Stomach smooth muscle (tissue), 2 donors: ENCODE measurements around the gene TRPV5.

Experiments
- H3K27ac ChIP-seq: one replicate; pipeline ENCODE4 v1.7.0; 2013; ENCODE audit warnings: mild to moderate bottlenecking, low read length, inconsistent platforms
- H3K27me3 ChIP-seq, 2 donors: one replicate each; pipeline ENCODE4 v1.7.0; 2013; ENCODE audit warnings: low read length in 2 of 2; ENCODE audit not compliant: insufficient read depth in 2 of 2, control insufficient read depth in 1 of 2
- H3K36me3 ChIP-seq, 2 donors: one replicate each; pipeline ENCODE4 v1.7.0; 2013; ENCODE audit warnings: low read length in 2 of 2; ENCODE audit not compliant: control insufficient read depth in 2 of 2, insufficient read depth in 2 of 2
- H3K4me1 ChIP-seq: one replicate; pipeline ENCODE4 v1.7.0; 2013; ENCODE audit warnings: low read length; ENCODE audit not compliant: control insufficient read depth, insufficient read depth
- H3K4me3 ChIP-seq, 2 donors: one replicate each; pipeline ENCODE4 v1.7.0; 2013; ENCODE audit warnings: low read length in 2 of 2
- H3K9ac ChIP-seq, 2 donors: one replicate each; pipeline ENCODE4 v1.7.0; 2013; ENCODE audit warnings: low read length in 2 of 2, mild to moderate bottlenecking in 1 of 2
- H3K9me3 ChIP-seq, 2 donors: one replicate each; pipeline ENCODE4 v1.7.0; 2013; ENCODE audit warnings: low read length in 2 of 2; ENCODE audit not compliant: control insufficient read depth in 2 of 2
- donor health status: healthy.
- donor health status: Pancreatic carcinoma.

Gene TRPV5

GRCh38 chr7:142925413-142925812 lies 8.1 kb downstream of the TRPV5 start:
- Histone ChIP-seq H3K4me3 (no peak overlapping the region), H3K9ac (no peak overlapping the region), H3K36me3 (no peaks in the 10 kb centered on the region), H3K27me3 (no peaks in the 10 kb centered on the region), H3K9me3 (no peaks in the 10 kb centered on the region), H3K4me1 (no peaks in the 10 kb centered on the region), H3K27ac (no peak overlapping the region)

GRCh38 chr7:142923391-142923790 lies 10.2 kb downstream of the TRPV5 start:
- no peaks in the 10 kb centered on the region for H3K36me3 ChIP-seq
- no peaks in the 10 kb centered on the region for H3K4me1 ChIP-seq
- no peak overlapping the region for H3K9ac ChIP-seq
- no peaks in the 10 kb centered on the region for H3K9me3 ChIP-seq
- H3K4me3 ChIP-seq = no peak overlapping the region
- H3K27me3 ChIP-seq = no peaks in the 10 kb centered on the region
- no peak overlapping the region for H3K27ac ChIP-seq

GRCh38 chr7:142919656-142920055 lies 13.9 kb downstream of the TRPV5 start:
- Histone ChIP-seq H3K27ac (no peak overlapping the region), H3K36me3 (no peaks in the 10 kb centered on the region), H3K4me1 (no peaks in the 10 kb centered on the region), H3K4me3 (no peak overlapping the region), H3K9ac (no peak overlapping the region), H3K9me3 (no peaks in the 10 kb centered on the region), H3K27me3 (peaks cover 0 to 2% of the 10 kb centered on the region in 2 donors)

GRCh38 chr7:142918901-142919300 lies 14.6 kb downstream of the TRPV5 start:
- Histone ChIP-seq H3K9ac (no peak overlapping the region), H3K36me3 (no peaks in the 10 kb centered on the region), H3K4me1 (no peaks in the 10 kb centered on the region), H3K27ac (no peak overlapping the region), H3K27me3 (peaks cover 0 to 2% of the 10 kb centered on the region in 2 donors), H3K4me3 (no peak overlapping the region), H3K9me3 (no peaks in the 10 kb centered on the region)

- peaks cover 0 to 2% of the 10 kb centered on the region in 2 donors for H3K27me3 ChIP-seq
- no peak overlapping the region for H3K9ac ChIP-seq
- H3K27ac ChIP-seq = no peak overlapping the region
- H3K9me3 ChIP-seq = no peaks in the 10 kb centered on the region
- H3K4me1 ChIP-seq = no peaks in the 10 kb centered on the region
- H3K36me3 ChIP-seq = no peaks in the 10 kb centered on the region
- no peak overlapping the region for H3K4me3 ChIP-seq
Measured at GRCh38 chr7:142917447-142917846, 16.1 kb downstream of the TRPV5 start.

GRCh38 chr7:142916508-142916907 lies 17.0 kb downstream of the TRPV5 start:
- H3K9ac ChIP-seq = no peak overlapping the region
- H3K4me1 ChIP-seq = no peaks in the 10 kb centered on the region
- H3K27me3 ChIP-seq = peaks cover 0 to 2% of the 10 kb centered on the region in 2 donors
- no peaks in the 10 kb centered on the region for H3K36me3 ChIP-seq
- no peak overlapping the region for H3K4me3 ChIP-seq
- no peak overlapping the region for H3K27ac ChIP-seq
- H3K9me3 ChIP-seq = no peaks in the 10 kb centered on the region

GRCh38 chr7:142915315-142915714 lies 18.2 kb downstream of the TRPV5 start:
- Histone ChIP-seq H3K27ac (no peak overlapping the region), H3K4me1 (no peaks in the 10 kb centered on the region), H3K36me3 (no peaks in the 10 kb centered on the region), H3K27me3 (peaks cover 0 to 2% of the 10 kb centered on the region in 2 donors), H3K9ac (no peak overlapping the region), H3K4me3 (no peak overlapping the region), H3K9me3 (no peaks in the 10 kb centered on the region)

GRCh38 chr7:142914121-142914520 lies 19.4 kb downstream of the TRPV5 start:
- Histone ChIP-seq H3K27ac (no peak overlapping the region), H3K27me3 (peaks cover 0 to 2% of the 10 kb centered on the region in 2 donors), H3K9ac (no peak overlapping the region), H3K36me3 (no peaks in the 10 kb centered on the region), H3K4me1 (no peaks in the 10 kb centered on the region), H3K4me3 (no peak overlapping the region), H3K9me3 (no peaks in the 10 kb centered on the region)

GRCh38 chr7:142913566-142913965 lies 20.0 kb downstream of the TRPV5 start:
- Histone ChIP-seq H3K27me3 (peaks cover 0 to 2% of the 10 kb centered on the region in 2 donors), H3K4me1 (no peaks in the 10 kb centered on the region), H3K27ac (no peak overlapping the region), H3K9me3 (no peaks in the 10 kb centered on the region), H3K4me3 (no peak overlapping the region), H3K36me3 (no peaks in the 10 kb centered on the region), H3K9ac (no peak overlapping the region)

GRCh38 chr7:142913051-142913450 lies 20.5 kb downstream of the TRPV5 start:
- no peak overlapping the region for H3K27ac ChIP-seq
- no peak overlapping the region for H3K4me3 ChIP-seq
- H3K9me3 ChIP-seq = no peaks in the 10 kb centered on the region
- H3K36me3 ChIP-seq = no peaks in the 10 kb centered on the region
- peaks cover 0 to 2% of the 10 kb centered on the region in 2 donors for H3K27me3 ChIP-seq
- no peak overlapping the region for H3K9ac ChIP-seq
- H3K4me1 ChIP-seq = no peaks in the 10 kb centered on the region

GRCh38 chr7:142910481-142910880 lies 23.1 kb downstream of the TRPV5 start:
- Histone ChIP-seq H3K36me3 (no peaks in the 10 kb centered on the region), H3K4me1 (no peaks in the 10 kb centered on the region), H3K9ac (no peak overlapping the region), H3K27me3 (no peaks in the 10 kb centered on the region), H3K4me3 (no peak overlapping the region), H3K27ac (no peak overlapping the region), H3K9me3 (no peaks in the 10 kb centered on the region)
